Stimulated activated effector memory CD8-positive, alpha-beta T cell treated with anti-CD3 and anti-CD28 coated beads, Interleukin-12 subunit alpha, Interleukin-12 subunit beta, amount 100 ng/mL, for 72 hours (primary cell): Measurements from ENCODE around the gene POU2F2.

Experiments
- ATAC-seq: fragments of 150-1000 bp; cut with Tn5 transposase; 2 replicates; pipeline ENCODE4 v1.10.0; 2021
- DNase-seq, 2 donors: peaks; one replicate each; pipeline ENCODE4 v3.0.0; 2021 to 2022; ENCODE audit warnings: low spot score in 2 of 2
- H3K27ac Mint-ChIP-seq: one replicate; pipeline ENCODE4 v1.8.0; 2022; ENCODE audit warnings: mild to moderate bottlenecking, mixed read lengths
- H3K36me3 Mint-ChIP-seq: one replicate; pipeline ENCODE4 v1.8.0; 2022; ENCODE audit warnings: mild to moderate bottlenecking, mixed read lengths
- H3K4me1 Mint-ChIP-seq: one replicate; pipeline ENCODE4 v1.8.0; 2022; ENCODE audit warnings: mixed read lengths
- H3K4me3 Mint-ChIP-seq: one replicate; pipeline ENCODE4 v1.8.0; 2022; ENCODE audit warnings: mild to moderate bottlenecking, mixed read lengths
- H3K9me3 Mint-ChIP-seq: one replicate; pipeline ENCODE4 v1.8.0; 2022; ENCODE audit warnings: mixed read lengths

Gene POU2F2

GRCh38 chr19:42165146-42165545 lies 32.9 kb upstream of the POU2F2 start:
- Mint-ChIP-seq H3K27ac (peak overlapping the region; percentile 8), H3K9me3 (no peaks in the 10 kb centered on the region), H3K4me1 (peaks cover 13% of the 10 kb centered on the region), H3K36me3 (no peaks in the 10 kb centered on the region), H3K4me3 (no peak overlapping the region)
- DNase-seq = no peak
- ATAC-seq = no peak

DNA sequence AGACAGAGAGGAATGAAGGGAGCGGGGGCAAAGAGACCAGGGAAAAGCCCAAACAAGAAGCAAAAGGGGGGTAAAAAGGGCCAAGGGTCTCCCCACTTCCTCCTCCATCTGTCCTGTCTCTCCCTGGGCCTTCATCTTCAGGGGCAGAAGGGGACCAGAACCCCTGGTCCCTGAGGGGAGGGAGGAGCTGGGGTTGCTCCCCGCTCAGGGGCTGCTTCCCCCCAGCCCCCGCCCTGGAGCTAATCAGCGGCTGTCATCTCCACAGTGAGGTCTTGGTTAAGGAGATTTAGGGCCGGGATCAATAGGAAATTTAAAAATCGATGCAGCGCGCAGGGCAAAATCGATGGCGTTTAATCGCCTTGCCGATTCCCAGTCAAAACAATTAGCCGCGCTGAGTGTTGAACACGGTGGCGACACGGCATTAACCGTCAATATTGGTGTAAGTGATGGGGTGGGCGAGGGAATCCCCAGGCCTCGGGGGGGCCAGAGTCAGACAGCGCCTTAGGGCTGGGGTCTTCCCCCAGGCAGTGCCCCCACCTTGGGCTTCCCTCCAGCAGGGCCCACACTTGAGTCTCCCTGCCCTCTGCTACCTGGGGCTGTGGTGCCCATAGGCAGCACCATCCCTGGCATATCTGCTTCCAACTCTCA lies 29.5 kb upstream of the POU2F2 start:
- Mint-ChIP-seq H3K36me3 (no peaks in the 10 kb centered on the region), H3K4me3 (no peak overlapping the region), H3K4me1 (peaks cover 29% of the 10 kb centered on the region), H3K9me3 (no peaks in the 10 kb centered on the region), H3K27ac (peak overlapping the region; percentile 20)
- ATAC-seq (no peak), DNase-seq (no peak)

DNA sequence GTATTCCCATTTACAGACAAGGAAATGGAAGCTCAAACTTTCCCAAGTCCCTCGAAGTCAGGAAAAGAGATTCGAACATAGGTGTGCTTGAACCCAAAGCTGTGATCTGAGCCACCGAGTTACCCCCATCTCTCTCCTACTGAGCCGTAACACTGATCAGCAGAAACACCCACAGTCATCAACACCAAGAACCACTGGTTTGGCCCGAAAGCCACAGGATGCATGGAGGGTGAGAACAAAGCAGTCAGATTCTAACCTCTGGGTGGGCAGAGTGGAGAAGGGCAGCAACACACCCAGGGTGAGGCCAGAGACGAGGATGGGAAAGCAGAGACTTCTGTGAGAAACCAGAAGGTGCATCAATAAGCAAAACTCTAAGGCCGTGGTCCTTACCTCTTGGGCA lies 27.7 kb upstream of the POU2F2 start:
- Mint-ChIP-seq H3K36me3 (no peaks in the 10 kb centered on the region), H3K4me3 (peak overlapping the region; percentile 31), H3K4me1 (peaks cover 39% of the 10 kb centered on the region), H3K27ac (peak overlapping the region; percentile 50), H3K9me3 (no peaks in the 10 kb centered on the region)
- DNase-seq (no peak), ATAC-seq (peak; percentile 78)

DNA sequence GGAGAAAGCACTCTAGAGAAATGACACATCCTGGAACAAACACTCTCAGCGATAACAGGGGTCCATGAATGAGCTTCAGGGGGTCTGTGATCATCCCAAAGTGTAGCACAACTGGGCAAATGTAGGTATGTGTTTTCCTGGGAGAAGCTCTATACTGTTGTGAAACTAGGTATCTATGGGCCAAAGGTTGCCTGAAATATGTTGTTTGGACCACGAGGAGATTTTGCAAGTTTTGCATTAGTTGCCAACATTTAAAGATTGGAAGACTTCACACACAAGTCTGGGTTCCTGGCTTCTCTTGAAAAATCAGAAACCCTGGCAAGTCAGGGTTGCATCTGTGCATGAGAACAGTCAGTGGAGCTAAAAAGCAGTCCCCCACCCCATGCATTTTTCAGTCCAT lies 26.7 kb upstream of the POU2F2 start:
- ATAC-seq (no peak), DNase-seq (no peak)
- H3K4me3 Mint-ChIP-seq = no peak overlapping the region
- H3K27ac Mint-ChIP-seq = no peak overlapping the region
- no peaks in the 10 kb centered on the region for H3K36me3 Mint-ChIP-seq
- peaks cover 49% of the 10 kb centered on the region for H3K4me1 Mint-ChIP-seq
- no peaks in the 10 kb centered on the region for H3K9me3 Mint-ChIP-seq

GRCh38 chr19:42156571-42156970 lies 24.3 kb upstream of the POU2F2 start:
- H3K27ac Mint-ChIP-seq = peak overlapping the region; percentile 55
- peaks cover 50% of the 10 kb centered on the region for H3K4me1 Mint-ChIP-seq
- no peaks in the 10 kb centered on the region for H3K36me3 Mint-ChIP-seq
- no peaks in the 10 kb centered on the region for H3K9me3 Mint-ChIP-seq
- ATAC-seq (no peak), DNase-seq (no peak)
- no peak overlapping the region for H3K4me3 Mint-ChIP-seq

- Mint-ChIP-seq H3K4me1 (peaks cover 44% of the 10 kb centered on the region), H3K27ac (peak overlapping the region; percentile 83), H3K36me3 (no peaks in the 10 kb centered on the region), H3K4me3 (no peak overlapping the region), H3K9me3 (no peaks in the 10 kb centered on the region)
- ATAC-seq = no peak
- no peak for DNase-seq
Observed at GRCh38 chr19:42155796-42156195, 23.6 kb upstream of the POU2F2 start.

GRCh38 chr19:42154471-42155323 lies 22.5 kb upstream of the POU2F2 start:
- Mint-ChIP-seq H3K36me3 (no peaks in the 10 kb centered on the region), H3K4me3 (peak overlapping the region; percentile 6), H3K9me3 (no peaks in the 10 kb centered on the region), H3K4me1 (peaks cover 33% of the 10 kb centered on the region), H3K27ac (peak overlapping the region; percentile 83)
- ATAC-seq (peak; percentile 60), DNase-seq (no peak)

DNA sequence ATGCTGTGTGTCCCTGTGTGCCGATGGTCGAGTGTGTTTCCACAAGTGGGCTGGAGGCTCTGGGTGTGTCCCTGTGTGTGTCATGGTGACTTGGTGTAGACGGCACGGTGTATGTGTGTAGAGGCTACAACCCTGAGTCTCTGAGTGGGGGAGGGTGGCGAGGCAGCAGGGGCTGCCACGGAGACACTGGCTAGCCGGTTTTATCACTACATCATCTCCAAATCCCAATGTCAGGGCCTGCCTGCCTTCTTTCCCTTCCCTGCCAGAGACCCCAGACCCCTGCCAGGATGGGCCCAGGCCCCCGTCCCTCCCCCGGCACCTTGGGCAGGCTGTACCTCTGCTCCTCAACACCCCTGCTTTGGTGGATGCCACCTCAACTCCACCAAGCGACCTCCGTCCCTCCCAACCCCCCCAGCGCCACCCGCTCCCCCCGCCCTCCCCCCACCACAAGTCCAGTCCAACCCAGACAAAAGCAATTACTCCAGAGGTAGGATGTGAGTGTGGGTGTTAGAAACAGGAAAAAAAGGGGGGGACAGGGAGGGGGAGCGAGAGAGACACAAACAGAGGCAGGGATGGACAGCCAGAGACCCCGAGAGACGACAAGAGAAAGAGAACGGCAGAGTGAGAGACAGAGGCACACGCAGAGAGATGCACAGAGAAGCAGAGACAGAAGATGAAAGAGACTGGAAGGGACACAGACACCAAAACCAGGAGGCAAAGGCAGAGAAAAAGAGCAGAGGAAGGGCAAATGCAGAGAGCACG lies 21.6 kb upstream of the POU2F2 start:
- ATAC-seq = no peak
- DNase-seq = no peak
- Mint-ChIP-seq H3K36me3 (no peaks in the 10 kb centered on the region), H3K4me3 (peak overlapping the region; percentile 6), H3K9me3 (no peaks in the 10 kb centered on the region), H3K27ac (peak overlapping the region; percentile 83), H3K4me1 (peaks cover 37% of the 10 kb centered on the region)

DNA sequence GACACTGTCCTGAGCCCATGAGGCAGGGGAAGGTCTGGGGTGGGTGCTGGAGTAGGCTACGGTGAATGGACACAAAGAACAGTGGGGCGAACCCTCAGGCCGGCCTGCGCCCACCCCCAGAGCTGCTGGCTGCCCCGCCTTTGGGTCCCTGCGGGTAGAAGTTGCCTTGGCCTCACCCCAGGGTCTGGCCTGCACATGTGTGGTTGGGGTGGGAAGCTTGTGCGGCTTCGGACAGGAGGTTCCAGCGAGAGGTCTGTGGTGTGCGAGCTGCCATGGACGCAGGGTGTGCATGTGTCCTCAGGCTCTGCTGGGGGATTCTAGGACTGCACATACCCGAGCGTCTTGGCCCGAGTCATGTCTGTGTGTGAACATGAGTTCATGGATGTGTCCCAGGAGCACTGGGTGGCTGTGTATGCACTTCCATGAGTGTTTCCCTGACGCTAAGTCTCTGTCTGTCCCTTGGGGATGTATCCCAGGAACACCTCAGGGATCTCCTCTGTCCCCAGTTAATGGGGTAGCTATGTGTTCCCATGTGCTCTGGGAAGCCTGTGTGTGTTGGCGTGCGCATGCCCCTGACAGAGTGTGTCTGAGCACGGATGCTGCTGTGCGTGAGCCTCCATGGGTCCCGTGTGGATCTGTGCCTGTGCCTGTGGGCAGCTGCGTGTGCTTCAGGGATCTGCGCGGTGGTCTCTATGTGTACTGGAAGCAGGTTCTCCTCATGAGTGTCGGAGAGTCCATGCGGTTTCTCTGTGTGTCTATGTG lies 20.8 kb upstream of the POU2F2 start:
- peak overlapping the region; percentile 32 for H3K27ac Mint-ChIP-seq
- H3K9me3 Mint-ChIP-seq = no peaks in the 10 kb centered on the region
- ATAC-seq = no peak
- peaks cover 40% of the 10 kb centered on the region for H3K4me1 Mint-ChIP-seq
- H3K4me3 Mint-ChIP-seq = no peak overlapping the region
- DNase-seq = no peak
- H3K36me3 Mint-ChIP-seq = no peaks in the 10 kb centered on the region

- no peak for ATAC-seq
- H3K4me3 Mint-ChIP-seq = no peak overlapping the region
- no peak overlapping the region for H3K27ac Mint-ChIP-seq
- no peaks in the 10 kb centered on the region for H3K36me3 Mint-ChIP-seq
- peaks cover 34% of the 10 kb centered on the region for H3K4me1 Mint-ChIP-seq
- DNase-seq = no peak
- no peaks in the 10 kb centered on the region for H3K9me3 Mint-ChIP-seq
Observed at GRCh38 chr19:42151782-42152684, 19.8 kb upstream of the POU2F2 start.

DNA sequence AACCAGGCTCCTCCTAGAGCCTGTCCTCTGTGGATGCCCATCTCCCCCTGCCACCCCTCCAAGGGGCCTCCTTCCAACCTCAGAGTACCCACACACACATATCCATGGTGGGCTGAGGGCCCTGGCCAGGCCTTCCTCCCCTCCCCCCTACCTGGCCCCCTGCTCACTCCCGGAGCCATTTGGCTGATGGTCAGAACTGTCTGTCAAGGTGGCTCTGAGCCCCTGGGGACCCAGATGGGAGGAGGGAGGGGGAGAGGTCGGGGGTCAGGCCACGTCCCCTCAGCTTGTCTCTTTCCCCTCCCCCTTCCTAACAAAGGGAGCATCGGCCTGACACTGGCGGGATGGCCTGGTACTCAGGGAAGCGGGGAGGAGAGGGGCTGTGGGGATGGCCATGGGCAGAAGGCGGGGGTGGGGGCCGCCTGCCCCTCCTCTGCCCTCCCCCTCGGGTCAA lies 18.7 kb upstream of the POU2F2 start:
- no peaks in the 10 kb centered on the region for H3K36me3 Mint-ChIP-seq
- DNase-seq (no peak), ATAC-seq (no peak)
- H3K4me3 Mint-ChIP-seq = no peak overlapping the region
- H3K9me3 Mint-ChIP-seq = no peaks in the 10 kb centered on the region
- no peak overlapping the region for H3K27ac Mint-ChIP-seq
- H3K4me1 Mint-ChIP-seq = peaks cover 33% of the 10 kb centered on the region

DNA sequence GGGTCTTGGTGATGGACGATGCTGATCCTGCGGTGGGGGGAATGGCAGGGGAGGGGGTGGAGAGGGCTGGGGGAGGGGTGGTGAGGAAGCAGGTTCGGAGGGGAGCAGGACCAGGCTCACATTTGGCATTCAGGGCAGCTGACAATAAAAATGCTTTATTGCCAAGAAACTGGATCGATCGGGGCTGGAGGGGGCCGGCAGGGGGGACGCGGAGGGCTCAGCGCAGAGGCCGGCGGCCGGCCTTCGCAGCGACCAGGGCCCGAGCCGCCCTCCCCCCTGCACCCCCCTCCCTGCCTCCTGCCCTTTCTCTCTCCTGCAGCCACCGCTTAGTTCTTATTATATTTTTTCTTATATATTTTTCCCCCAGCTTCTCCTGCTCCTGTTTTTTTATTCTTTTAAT lies 18.1 kb upstream of the POU2F2 start:
- H3K4me3 Mint-ChIP-seq = no peak overlapping the region
- DNase-seq (no peak), ATAC-seq (no peak)
- H3K36me3 Mint-ChIP-seq = no peaks in the 10 kb centered on the region
- no peak overlapping the region for H3K27ac Mint-ChIP-seq
- H3K9me3 Mint-ChIP-seq = no peaks in the 10 kb centered on the region
- H3K4me1 Mint-ChIP-seq = peaks cover 27% of the 10 kb centered on the region

- peak overlapping the region; percentile 4 for H3K27ac Mint-ChIP-seq
- no peaks in the 10 kb centered on the region for H3K9me3 Mint-ChIP-seq
- DNase-seq (no peak), ATAC-seq (no peak)
- H3K36me3 Mint-ChIP-seq = no peaks in the 10 kb centered on the region
- no peak overlapping the region for H3K4me3 Mint-ChIP-seq
- peaks cover 20% of the 10 kb centered on the region for H3K4me1 Mint-ChIP-seq
Observed at GRCh38 chr19:42149447-42150202, 17.4 kb upstream of the POU2F2 start.
